GM18505 (cell line): ENCODE measurements around the gene CLC.
"Not testable (repeated sequence)": the region's sequence is repeated elsewhere in the genome, so short reads cannot be mapped to it uniquely, and the experiment has no call there.

Experiments used
- ATAC-seq: cut with Tn5 transposase; IDR thresholded peaks from one replicate; pipeline ENCODE4 v1.9.1; 2021; ENCODE audit not compliant: unreplicated experiment
- POLR2A ChIP-seq: IDR thresholded peaks from 4 replicates; pipeline ENCODE4 v1.6.1; 2011; ENCODE audit warnings: borderline replicate concordance; ENCODE audit not compliant: insufficient read depth, insufficient read length; ENCODE audit errors: extremely low read depth

The CLC gene

GRCh38 chr19:39746836-39747529 is 9.2 kb upstream of the CLC start:
- no peak for TF ChIP-seq POLR2A
- no peak for ATAC-seq

DNA sequence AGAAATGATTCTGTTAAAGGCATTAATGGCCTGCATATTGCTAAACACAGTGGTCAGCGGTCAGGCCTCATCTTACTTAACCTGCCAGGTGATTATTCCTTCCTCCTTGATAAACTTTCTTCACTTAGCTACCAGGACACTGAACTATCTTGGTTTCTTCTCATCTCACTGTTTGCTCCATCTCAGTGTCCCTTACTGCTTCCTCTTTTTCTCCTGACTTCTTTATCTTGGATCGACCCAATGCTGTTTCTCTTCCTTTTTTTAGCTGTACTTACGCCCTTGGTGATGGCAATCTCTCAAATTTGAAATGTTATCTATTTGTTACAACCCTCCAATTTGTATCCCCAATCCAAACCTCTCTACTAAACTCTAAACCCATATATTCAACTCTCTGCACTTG is 7.8 kb upstream of the CLC start:
- no peak for TF ChIP-seq POLR2A
- ATAC-seq = no peak

DNA sequence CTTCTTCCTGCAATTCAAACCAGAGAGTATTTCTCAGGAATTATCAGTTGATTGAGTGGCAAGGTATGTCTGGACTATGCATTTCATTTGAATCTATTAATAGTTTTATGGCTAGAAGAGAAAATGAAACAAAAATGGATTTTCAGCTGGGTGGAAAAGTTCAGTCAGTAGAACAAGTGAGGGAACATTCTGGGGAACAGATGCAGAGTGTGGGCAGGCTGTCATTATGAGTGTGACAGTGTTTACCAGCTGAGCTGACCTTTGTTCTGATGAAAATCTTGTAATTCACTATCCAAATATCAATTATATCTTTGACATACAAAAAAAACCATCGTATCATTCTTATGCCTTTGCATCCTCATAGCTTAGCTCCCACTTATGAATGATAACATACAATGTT is 2.6 kb upstream of the CLC start:
- no peak for ATAC-seq
- TF ChIP-seq POLR2A = no peak

GRCh38 chr19:39738814-39739213 is 985 bp upstream of the CLC start:
- no peak for ATAC-seq
- no peak for TF ChIP-seq POLR2A

DNA sequence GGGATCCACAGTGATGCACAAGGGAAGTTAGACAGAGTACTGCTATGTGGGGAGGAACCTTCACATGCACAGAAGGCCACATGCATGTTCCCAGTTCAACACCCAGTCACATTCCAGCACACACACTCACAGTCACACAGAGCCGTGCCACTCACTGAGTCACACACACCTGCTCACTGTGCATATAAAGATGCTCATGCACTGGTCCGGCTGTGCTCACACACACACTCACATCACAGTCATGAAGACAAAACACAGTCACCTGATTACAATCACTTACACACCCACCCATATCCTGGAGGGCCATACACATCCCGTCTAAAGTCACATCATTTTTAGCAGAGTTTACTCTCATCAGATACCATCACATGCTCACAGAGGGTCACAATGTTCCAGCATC is 478 bp downstream of the CLC start:
- no peak for TF ChIP-seq POLR2A
- ATAC-seq = no peak

GRCh38 chr19:39736088-39736487 is 1.7 kb downstream of the CLC start:
- no peak for TF ChIP-seq POLR2A
- no peak for ATAC-seq

- no peak for TF ChIP-seq POLR2A
Measured at GRCh38 chr19:39735688-39736087, 2.1 kb downstream of the CLC start.

DNA sequence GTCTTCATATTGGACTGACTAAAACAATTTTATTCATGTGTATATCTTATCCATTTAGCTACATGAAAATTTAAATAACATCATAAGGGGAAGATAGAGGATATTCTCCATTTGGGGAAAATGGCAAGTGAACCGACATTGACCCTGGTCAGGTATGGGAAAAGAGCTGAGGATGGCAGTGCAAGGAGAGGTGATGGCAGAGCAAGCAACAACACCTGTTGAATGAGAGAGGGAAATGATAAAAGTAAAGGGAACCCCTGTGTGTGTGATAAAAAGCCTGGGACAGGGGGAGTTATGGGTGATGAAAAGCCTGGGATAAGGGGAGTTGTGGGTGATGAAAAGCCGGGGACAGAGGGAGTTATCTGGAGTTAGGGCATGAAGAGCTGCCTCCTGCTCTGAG is 4.0 kb downstream of the CLC start:
- no peak for ATAC-seq

More at GRCh38 chr19:39735688-39736087, 2.1 kb downstream of the CLC start:
- no peak for ATAC-seq

GRCh38 chr19:39731685-39732084 is 6.1 kb downstream of the CLC start:
- no peak for ATAC-seq

More for the DNA sequence above, 4.0 kb downstream of the CLC start:
- no peak for TF ChIP-seq POLR2A

DNA sequence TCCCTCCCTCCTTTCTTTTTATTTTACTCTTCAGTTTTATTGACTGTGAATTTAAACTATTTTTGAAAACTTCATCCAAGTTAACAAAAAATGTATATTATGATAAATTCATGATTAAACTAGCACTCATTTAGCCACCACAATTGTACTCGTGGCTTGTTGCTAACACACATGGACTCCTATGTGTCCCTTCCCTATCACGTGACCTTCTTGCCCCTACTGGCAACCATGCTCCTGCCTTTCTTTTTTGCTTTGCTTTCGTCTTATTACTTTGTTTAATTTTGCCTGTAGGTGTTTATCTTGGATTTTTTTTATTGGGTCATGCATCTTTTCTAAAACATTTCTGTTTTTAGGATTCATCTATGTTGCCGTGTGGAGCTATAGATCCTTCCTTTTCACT is 8.2 kb downstream of the CLC start:
- no peak for ATAC-seq

More at GRCh38 chr19:39731685-39732084, 6.1 kb downstream of the CLC start:
- TF ChIP-seq POLR2A = no peak

DNA sequence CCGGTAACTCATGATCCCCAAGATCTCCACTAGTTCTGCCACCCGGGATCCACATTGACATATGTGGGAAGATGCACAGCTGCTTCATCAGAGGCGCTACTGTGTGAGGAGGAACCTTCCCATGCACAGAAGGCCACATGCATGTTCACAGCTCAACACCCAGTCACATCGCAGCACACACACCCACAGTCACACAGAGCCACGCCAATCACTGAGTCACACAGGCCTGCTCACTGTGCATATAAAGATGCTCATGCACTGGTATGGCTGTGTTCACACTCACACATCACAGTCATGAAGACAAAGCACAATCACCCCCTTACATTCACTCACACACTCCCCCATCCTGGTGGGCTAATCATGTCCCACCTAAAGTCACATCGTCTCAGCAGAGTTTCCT is 9.8 kb downstream of the CLC start:
- no peak for TF ChIP-seq POLR2A
- no peak for ATAC-seq

More for the DNA sequence above, 8.2 kb downstream of the CLC start:
- no peak for TF ChIP-seq POLR2A

DNA sequence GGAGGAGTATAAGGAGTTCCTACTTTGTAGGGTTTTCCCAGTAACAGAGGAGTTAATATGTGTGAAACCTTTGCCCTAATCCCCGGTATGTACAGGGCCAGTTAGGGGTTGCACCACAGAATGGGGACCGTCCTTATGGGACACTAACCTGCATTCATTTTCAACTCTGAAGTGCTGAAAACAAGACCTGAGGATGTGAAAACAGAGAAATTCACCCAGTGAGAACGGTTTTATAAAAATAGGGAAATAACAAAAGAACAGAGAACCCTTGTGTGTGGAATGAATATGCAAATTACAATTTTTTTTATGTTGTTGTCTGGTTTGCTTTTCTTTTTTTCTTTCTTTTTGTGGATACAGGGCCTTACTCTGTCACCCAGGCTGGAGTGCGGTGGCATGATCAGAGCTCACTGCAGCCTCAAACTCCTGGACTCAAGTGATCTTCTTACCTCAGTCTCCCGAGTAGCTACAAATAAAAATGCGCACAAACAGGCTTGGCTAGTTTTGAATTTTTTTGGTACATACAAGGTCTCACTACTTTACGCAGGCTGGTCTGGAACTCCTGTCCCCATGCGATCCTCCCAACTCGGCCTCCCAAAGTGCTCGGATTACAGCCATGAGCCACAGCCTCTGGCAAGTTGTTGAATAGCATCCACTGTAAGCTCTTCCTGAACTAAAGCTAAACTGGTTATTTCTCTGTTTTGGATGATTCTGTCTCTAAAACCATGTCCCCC is 10.6 kb downstream of the CLC start:
- no peak for ATAC-seq
- TF ChIP-seq POLR2A = no peak

DNA sequence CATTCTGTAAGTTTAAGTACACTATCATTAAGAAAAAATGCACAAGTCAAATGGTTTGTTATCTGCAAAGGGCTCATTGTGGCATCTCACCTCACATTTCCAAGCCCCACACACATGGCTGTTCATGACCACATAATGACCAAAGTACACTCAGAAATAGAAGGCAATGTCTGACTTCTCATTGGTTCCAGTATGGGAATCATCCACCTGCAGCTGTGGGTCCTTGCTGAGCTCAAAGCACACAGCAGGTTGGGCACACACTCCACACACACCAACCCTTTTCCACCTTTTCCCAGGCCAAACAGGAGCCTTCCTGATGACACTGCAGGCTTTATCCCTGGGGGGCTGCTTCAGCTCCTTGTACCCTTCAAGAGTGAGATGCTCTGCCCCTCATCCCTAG is 11.8 kb downstream of the CLC start:
- no peak for TF ChIP-seq POLR2A
- ATAC-seq = no peak

- not testable (repeated sequence) for ATAC-seq
Measured at GRCh38 chr19:39720144-39720543, 17.7 kb downstream of the CLC start.
